Endothelial cell of umbilical vein (primary cell): Measurements from ENCODE around the gene CDC14B. TPM values are rescaled to one million over a fixed set of nuclear protein-coding genes. Genes with fewer than 3 reads are reported as not detected.

Experiments used
- BruUV-seq: library from RNA; stranded (reverse); fragments of 400-500 nt; replicated peaks from 2 replicates; lab custom pipeline; 2021; lab: Mats Ljungman, UMichigan
- CTCF ChIA-PET: fragments of 300-600, 350-600 bp; sonication (Branson Sonifier 250); formaldehyde crosslinking; loops from one replicate; lab custom pipeline; 2021; ENCODE audit warnings: antibody characterized with exemption, inconsistent platforms; lab: Charles Lee
- POLR2A ChIA-PET: fragments of 300-600, 350-600 bp; sonication (Branson Sonifier 250); formaldehyde crosslinking; loops from one replicate; lab custom pipeline; 2021; ENCODE audit warnings: antibody characterized with exemption, inconsistent platforms; lab: Charles Lee
- DNase-seq: peaks from one replicate; pipeline ENCODE4 v3.0.0-alpha.2; 2011; ENCODE audit warnings: low read depth, low spot score
- FAIRE-seq: peaks from 2 replicates; lab custom pipeline; 2011; peaks lifted over from hg19 to GRCh38; lab: Jason Lieb, UNC
- H2AFZ ChIP-seq: 2 replicates; pipeline ENCODE4 v1.6.0; 2012; ENCODE audit warnings: low read depth, low read length, control low read depth, inconsistent platforms
- H3K27ac ChIP-seq: 2 replicates; pipeline ENCODE4 v1.5.1; 2011; ENCODE audit warnings: low read depth, mild to moderate bottlenecking, control low read depth, low read length, moderate library complexity; ENCODE audit not compliant: insufficient read depth
- H3K27me3 ChIP-seq, 2 experiments: 2 replicates each; pipeline versions ENCODE4 v1.6.0 to v1.6.1; 2011; ENCODE audit warnings: low read length in 2 of 2, mixed read lengths in 1 of 2; ENCODE audit not compliant: control insufficient read depth in 2 of 2, insufficient read depth in 2 of 2
- H3K36me3 ChIP-seq, 2 experiments: 2 replicates in 1 of 2; 3 replicates in 1 of 2; pipeline ENCODE4 v1.5.1; 2011; ENCODE audit warnings: low read length in 2 of 2, mild to moderate bottlenecking in 1 of 2, moderate library complexity in 1 of 2; ENCODE audit not compliant: control insufficient read depth in 2 of 2, insufficient read depth in 2 of 2; ENCODE audit errors: extremely low read depth in 1 of 2
- H3K4me1 ChIP-seq: 3 replicates; pipeline ENCODE4 v1.5.1; 2011; ENCODE audit warnings: mild to moderate bottlenecking, low read length; ENCODE audit not compliant: control insufficient read depth, insufficient read depth; ENCODE audit errors: extremely low read depth
- H3K4me2 ChIP-seq: 2 replicates; pipeline ENCODE4 v1.6.1; 2011; ENCODE audit warnings: low read length, control low read depth, mixed read lengths; ENCODE audit not compliant: insufficient read depth
- H3K4me3 ChIP-seq, 3 experiments: fragments of 200-600 bp in 1 of 3; sonication (generic), shearing (Covaris generic) in 1 of 3; replicated peaks in 1 of 3; 2 replicates each; pipeline ENCODE4 v1.5.1; 2011 to 2016; ENCODE audit warnings: control low read depth in 3 of 3, low read length in 3 of 3, mild to moderate bottlenecking in 2 of 3, inconsistent platforms in 1 of 3, low read depth in 1 of 3, moderate library complexity in 1 of 3; ENCODE audit not compliant: insufficient read depth in 1 of 3
- H3K79me2 ChIP-seq: 2 replicates; pipeline ENCODE4 v1.6.0; 2012; ENCODE audit warnings: low read length, inconsistent platforms; ENCODE audit not compliant: control insufficient read depth, insufficient read depth
- H3K9ac ChIP-seq: replicated peaks from 2 replicates; pipeline ENCODE3; 2011; ENCODE audit warnings: low read length, control low read depth; ENCODE audit not compliant: insufficient read depth; ENCODE audit errors: extremely low read depth
- H3K9me1 ChIP-seq: replicated peaks from 3 replicates; pipeline ENCODE4 v1.6.0; 2011; ENCODE audit warnings: mild to moderate bottlenecking, low read length; ENCODE audit not compliant: control insufficient read depth, insufficient read depth; ENCODE audit errors: extremely low read depth
- H3K9me3 ChIP-seq: replicated peaks from 2 replicates; pipeline ENCODE4 v1.5.1; 2012; ENCODE audit warnings: low read length, inconsistent platforms; ENCODE audit not compliant: control insufficient read depth, insufficient read depth
- H4K20me1 ChIP-seq: replicated peaks from 2 replicates; pipeline ENCODE3; 2011; ENCODE audit warnings: mild to moderate bottlenecking, low read length; ENCODE audit not compliant: control insufficient read depth, insufficient read depth; ENCODE audit errors: extremely low read depth
- EZH2 ChIP-seq: IDR thresholded peaks from 2 replicates; pipeline ENCODE4 v1.6.1; 2012; ENCODE audit warnings: borderline replicate concordance, low read depth, mild to moderate bottlenecking, moderate library complexity, low read length, inconsistent platforms; ENCODE audit not compliant: severe bottlenecking
- FOS ChIP-seq: IDR thresholded peaks from 2 replicates; pipeline ENCODE4 v1.6.1; 2011; ENCODE audit warnings: mild to moderate bottlenecking, low read length, moderate library complexity, borderline replicate concordance; ENCODE audit not compliant: insufficient read depth
- GATA2 ChIP-seq: IDR thresholded peaks from 2 replicates; pipeline ENCODE4 v1.7.0; 2011; ENCODE audit warnings: low read depth, mild to moderate bottlenecking, moderate library complexity, mixed read lengths, low read length; ENCODE audit not compliant: insufficient read length, insufficient read depth
- JUN ChIP-seq: IDR thresholded peaks from 2 replicates; pipeline ENCODE4 v1.6.1; 2011; ENCODE audit warnings: borderline replicate concordance, low read depth; ENCODE audit not compliant: insufficient read length, insufficient read depth
- MYC ChIP-seq: IDR thresholded peaks from one replicate; pipeline ENCODE4 v1.6.1; 2011; ENCODE audit warnings: mild to moderate bottlenecking, low read depth, low read length
- POLR2A ChIP-seq: IDR thresholded peaks from 2 replicates; pipeline ENCODE4 v1.6.1; 2012; ENCODE audit warnings: low read depth, mild to moderate bottlenecking, control low read depth, low read length
- POLR2AphosphoS5 ChIP-seq: IDR thresholded peaks from 2 replicates; pipeline ENCODE4 v1.6.1; 2012; ENCODE audit warnings: low read depth, mild to moderate bottlenecking, control low read depth, low read length, moderate library complexity; ENCODE audit not compliant: insufficient read depth
- dilution Hi-C: fragments of 300-500 bp; cut with MboI; formaldehyde crosslinking; loops from one replicate; pipeline ENCODE4 v1.15.0; 2019; ENCODE audit warnings: low sequenced_read_pairs; ENCODE audit not compliant: extremely low pct_ligation_motif_present
- intact Hi-C: fragments of 100-400 bp; cut with micrococcal nuclease; formaldehyde crosslinking; loops from one replicate; pipeline ENCODE4 v1.10.0; 2022
- polyA plus RNA-seq, 4 experiments: library from polyadenylated mRNA; depleted of rRNA in 3 of 4; stranded (reverse) in 3 of 4; unstranded in 1 of 4; fragments of >200 nt; gene quantifications; 2 replicates each; pipeline versions ENCODE4 v1.2.1 to v1.2.3, GENCODE V29; 2011 to 2012; ENCODE audit warnings: missing spikeins in 1 of 4
- total RNA-seq: library from RNA; stranded (reverse); gene quantifications from 2 replicates; pipeline ENCODE4 v1.2.3, GENCODE V29; 2021
- TF ChIP-seq, protein P1 (sequence below), 2 donors: IDR thresholded peaks; 1 replicate in 1 of 2; 2 replicates in 1 of 2; pipeline ENCODE4 v1.5.1; 2011; ENCODE audit warnings: low read length in 2 of 2, mild to moderate bottlenecking in 2 of 2, moderate library complexity in 2 of 2, control low read depth in 1 of 2, inconsistent platforms in 1 of 2, low read depth in 1 of 2; ENCODE audit not compliant: insufficient read depth in 1 of 2; ENCODE audit errors: extremely low read depth in 1 of 2
- TF ChIP-seq, protein P2 (sequence below): IDR thresholded peaks from 2 replicates; pipeline ENCODE4 v1.6.1; 2011; ENCODE audit not compliant: insufficient read depth, insufficient read length

The CDC14B gene
- total and polyA plus RNA-seq, 2 donors (not counting 3 experiments of a cell fraction or from before 2014, with no cell fraction given), result 0.39 to 0.93 TPM

- ChIA-PET POLR2A (no interaction called here), CTCF (no interaction called here)
- no TSS peak for BruUV-seq
- intact Hi-C loops (loop anchor here (1.0 kb wide), 1 partner anchor 14 kb away; no protein-coding TSS in a partner anchor), dilution Hi-C loops (no loop called here)
- Histone ChIP-seq H3K27me3 (no peaks in the 10 kb centered on the region), H3K9me1 (no peaks in the 10 kb centered on the region), H3K4me2 (no peak overlapping the region), H2AFZ (no peak overlapping the region), H3K27ac (no peak overlapping the region), H3K4me1 (no peaks in the 10 kb centered on the region), H3K36me3 (no peaks in the 10 kb centered on the region), H3K4me3 (no peak overlapping the region), H3K79me2 (no peaks in the 10 kb centered on the region), H4K20me1 (no peaks in the 10 kb centered on the region), H3K9me3 (no peaks in the 10 kb centered on the region), H3K9ac (no peak overlapping the region)
- TF ChIP-seq POLR2A (no peak), GATA2 (no peak), EZH2 (no peak), FOS (no peak), JUN (no peak), MYC (no peak), POLR2AphosphoS5 (no peak)
- TF ChIP-seq, protein P1, sequence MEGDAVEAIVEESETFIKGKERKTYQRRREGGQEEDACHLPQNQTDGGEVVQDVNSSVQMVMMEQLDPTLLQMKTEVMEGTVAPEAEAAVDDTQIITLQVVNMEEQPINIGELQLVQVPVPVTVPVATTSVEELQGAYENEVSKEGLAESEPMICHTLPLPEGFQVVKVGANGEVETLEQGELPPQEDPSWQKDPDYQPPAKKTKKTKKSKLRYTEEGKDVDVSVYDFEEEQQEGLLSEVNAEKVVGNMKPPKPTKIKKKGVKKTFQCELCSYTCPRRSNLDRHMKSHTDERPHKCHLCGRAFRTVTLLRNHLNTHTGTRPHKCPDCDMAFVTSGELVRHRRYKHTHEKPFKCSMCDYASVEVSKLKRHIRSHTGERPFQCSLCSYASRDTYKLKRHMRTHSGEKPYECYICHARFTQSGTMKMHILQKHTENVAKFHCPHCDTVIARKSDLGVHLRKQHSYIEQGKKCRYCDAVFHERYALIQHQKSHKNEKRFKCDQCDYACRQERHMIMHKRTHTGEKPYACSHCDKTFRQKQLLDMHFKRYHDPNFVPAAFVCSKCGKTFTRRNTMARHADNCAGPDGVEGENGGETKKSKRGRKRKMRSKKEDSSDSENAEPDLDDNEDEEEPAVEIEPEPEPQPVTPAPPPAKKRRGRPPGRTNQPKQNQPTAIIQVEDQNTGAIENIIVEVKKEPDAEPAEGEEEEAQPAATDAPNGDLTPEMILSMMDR (IDR thresholded peaks at IDR 0.05; ENCODE audit: extremely low read depth in 1 of 2, insufficient read depth in 1 of 2, low read depth in 1 of 2, low read length in 2 of 2), result no peak
- TF ChIP-seq, protein P2, sequence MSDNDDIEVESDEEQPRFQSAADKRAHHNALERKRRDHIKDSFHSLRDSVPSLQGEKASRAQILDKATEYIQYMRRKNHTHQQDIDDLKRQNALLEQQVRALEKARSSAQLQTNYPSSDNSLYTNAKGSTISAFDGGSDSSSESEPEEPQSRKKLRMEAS, result no peak
- DNase-seq, result no peak
- no peak for FAIRE-seq
These were observed 157.1 kb downstream of the CDC14B start for GRCh38 chr9:96462541-96462940.
